ENCODE data around the gene FAM53A. TPM values are rescaled to one million over a fixed set of nuclear protein-coding genes. Genes with fewer than 3 reads are reported as not detected.

The FAM53A gene
- total RNA-seq, 3 donors from 2014 or later (not counting 1 experiment from before 2014, with no cell fraction given): 1.9 to 2.9 (median 2.3) TPM

DNA sequence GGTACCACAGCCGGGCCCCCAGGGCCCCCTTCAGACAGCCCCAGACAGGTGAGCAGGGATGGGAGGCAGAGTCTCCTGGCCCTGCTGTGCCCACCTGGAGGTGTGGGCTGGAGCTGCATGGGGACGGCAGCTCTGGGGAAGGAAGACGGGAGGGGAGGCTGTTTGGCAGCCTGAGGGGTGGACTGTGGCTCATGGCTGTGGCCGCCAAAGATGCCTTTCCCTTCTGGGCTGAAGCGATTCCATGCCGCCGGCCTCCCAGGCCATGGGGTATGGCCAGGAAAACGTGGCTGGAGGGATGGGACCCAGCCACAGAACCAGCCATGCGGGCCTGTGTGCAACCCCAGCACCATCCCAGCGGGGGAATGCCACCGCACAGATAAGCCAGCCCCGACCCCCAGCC, 65.7 kb downstream of the FAM53A start:
- peaks cover 0 to 5% of the 10 kb centered on the region in 2 donors for H3K9me3 Mint-ChIP-seq
- 91% methylated on average over 12 of the region's 12 CpGs for WGBS (ENCODE audit: insufficient coverage)
- ATAC-seq: no peak

DNA sequence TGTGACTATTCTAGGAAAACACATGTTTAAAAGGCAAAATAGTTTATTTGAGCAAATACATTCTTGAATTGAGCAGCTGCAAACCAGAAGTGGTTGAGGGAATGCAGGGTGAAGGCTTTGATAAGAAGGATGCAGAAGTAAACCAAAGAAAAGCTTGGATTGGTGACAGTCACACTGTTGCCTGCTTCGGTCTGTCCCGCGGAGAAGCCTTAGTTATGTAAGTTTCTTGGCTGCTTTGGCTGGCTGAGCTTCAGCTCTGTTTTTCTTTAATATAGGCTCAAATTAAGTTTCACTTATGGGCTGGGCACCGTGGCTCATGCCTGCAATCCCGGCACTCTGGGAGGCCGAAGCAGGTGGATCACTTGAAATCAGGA, 67.6 kb downstream of the FAM53A start:
- Mint-ChIP-seq H3K4me3 (no peak overlapping the region), H3K27me3 (ENCODE audit: low read depth in 2 of 2) (no peaks in the 10 kb centered on the region), H3K27ac (no peak overlapping the region), H3K36me3 (no peaks in the 10 kb centered on the region), H3K9me3 (peaks cover 0 to 5% of the 10 kb centered on the region in 2 donors), H3K4me1 (peaks cover 8 to 9% of the 10 kb centered on the region in 2 donors)
- WGBS (ENCODE audit: insufficient coverage): 87% methylated on average over 6 of the region's 6 CpGs
- Histone ChIP-seq H3K36me3 (ENCODE audit: control insufficient read depth, insufficient read depth, low read length) (no peaks in the 10 kb centered on the region), H3K4me1 (ENCODE audit: control insufficient read depth, insufficient read depth, low read length) (no peaks in the 10 kb centered on the region), H3K27ac (ENCODE audit: low read length) (no peak overlapping the region), H3K9me3 (ENCODE audit: control insufficient read depth, insufficient read depth, low read length) (no peaks in the 10 kb centered on the region), H3K27me3 (ENCODE audit: control insufficient read depth, insufficient read depth, low read length) (no peaks in the 10 kb centered on the region), H3K4me3 (ENCODE audit: low read length) (no peak overlapping the region)
- DNase-seq: no peak
- intact Hi-C loops (cut with micrococcal nuclease): no loop called here
- TF ChIP-seq, protein P1, sequence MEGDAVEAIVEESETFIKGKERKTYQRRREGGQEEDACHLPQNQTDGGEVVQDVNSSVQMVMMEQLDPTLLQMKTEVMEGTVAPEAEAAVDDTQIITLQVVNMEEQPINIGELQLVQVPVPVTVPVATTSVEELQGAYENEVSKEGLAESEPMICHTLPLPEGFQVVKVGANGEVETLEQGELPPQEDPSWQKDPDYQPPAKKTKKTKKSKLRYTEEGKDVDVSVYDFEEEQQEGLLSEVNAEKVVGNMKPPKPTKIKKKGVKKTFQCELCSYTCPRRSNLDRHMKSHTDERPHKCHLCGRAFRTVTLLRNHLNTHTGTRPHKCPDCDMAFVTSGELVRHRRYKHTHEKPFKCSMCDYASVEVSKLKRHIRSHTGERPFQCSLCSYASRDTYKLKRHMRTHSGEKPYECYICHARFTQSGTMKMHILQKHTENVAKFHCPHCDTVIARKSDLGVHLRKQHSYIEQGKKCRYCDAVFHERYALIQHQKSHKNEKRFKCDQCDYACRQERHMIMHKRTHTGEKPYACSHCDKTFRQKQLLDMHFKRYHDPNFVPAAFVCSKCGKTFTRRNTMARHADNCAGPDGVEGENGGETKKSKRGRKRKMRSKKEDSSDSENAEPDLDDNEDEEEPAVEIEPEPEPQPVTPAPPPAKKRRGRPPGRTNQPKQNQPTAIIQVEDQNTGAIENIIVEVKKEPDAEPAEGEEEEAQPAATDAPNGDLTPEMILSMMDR (IDR thresholded peaks at IDR 0.05): no peak
- ATAC-seq: no peak

More for the DNA sequence above, 65.7 kb downstream of the FAM53A start:
- Mint-ChIP-seq H3K27ac (no peak overlapping the region), H3K4me3 (no peak overlapping the region), H3K4me1 (peaks cover 8 to 9% of the 10 kb centered on the region in 2 donors), H3K36me3 (no peaks in the 10 kb centered on the region), H3K27me3 (ENCODE audit: low read depth in 2 of 2) (no peaks in the 10 kb centered on the region)
- TF ChIP-seq, protein P1 (IDR thresholded peaks at IDR 0.05): no peak
- DNase-seq: no peak
- Histone ChIP-seq H3K4me3 (ENCODE audit: low read length) (no peak overlapping the region), H3K4me1 (ENCODE audit: control insufficient read depth, insufficient read depth, low read length) (no peaks in the 10 kb centered on the region), H3K9me3 (ENCODE audit: control insufficient read depth, insufficient read depth, low read length) (no peaks in the 10 kb centered on the region), H3K27ac (ENCODE audit: low read length) (no peak overlapping the region), H3K27me3 (ENCODE audit: control insufficient read depth, insufficient read depth, low read length) (no peaks in the 10 kb centered on the region), H3K36me3 (ENCODE audit: control insufficient read depth, insufficient read depth, low read length) (no peaks in the 10 kb centered on the region)
- intact Hi-C loops (cut with micrococcal nuclease): no loop called here

DNA sequence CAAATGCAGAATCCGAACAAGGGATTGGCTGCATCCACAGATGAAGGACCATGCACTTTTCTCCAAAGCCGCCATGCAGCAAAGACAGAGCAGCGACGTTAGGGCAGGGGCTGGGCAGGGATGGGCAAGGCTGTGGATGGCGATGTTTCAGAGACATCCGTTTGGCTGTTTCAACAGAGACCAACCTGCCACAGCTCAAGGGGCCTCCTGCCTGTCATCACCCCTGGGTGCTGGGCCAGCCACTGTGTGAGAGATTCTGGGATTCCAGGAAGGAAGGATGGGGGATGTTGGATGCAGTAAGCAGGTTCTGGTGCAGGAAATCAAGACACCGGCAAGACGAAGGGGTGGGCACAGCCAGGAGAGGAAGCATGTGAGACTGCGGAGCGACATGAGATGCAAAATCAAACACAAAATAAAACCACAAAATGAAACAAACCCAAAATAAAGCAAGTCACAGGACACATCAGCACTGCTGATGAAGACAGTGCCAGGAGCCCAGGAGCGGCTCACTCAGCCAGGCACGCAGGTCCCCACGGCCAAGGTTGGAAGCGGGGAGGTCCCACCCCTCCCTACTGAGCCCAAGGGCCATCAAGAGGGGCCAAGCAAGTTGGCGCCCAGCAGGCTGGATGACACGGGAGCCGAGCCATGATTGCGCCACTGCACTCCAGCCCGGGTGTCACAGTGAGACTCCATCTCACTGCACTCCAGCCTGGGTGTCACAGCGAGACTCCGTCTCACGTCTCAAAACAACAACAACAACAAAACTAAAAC, 68.1 kb downstream of the FAM53A start:
- H3K9me3 Mint-ChIP-seq: peaks cover 0 to 5% of the 10 kb centered on the region in 2 donors
- no peak overlapping the region for H3K27ac Mint-ChIP-seq
- no peak overlapping the region for H3K4me3 Mint-ChIP-seq
- Histone ChIP-seq H3K4me1 (ENCODE audit: control insufficient read depth, insufficient read depth, low read length) (no peaks in the 10 kb centered on the region), H3K27me3 (ENCODE audit: control insufficient read depth, insufficient read depth, low read length) (no peaks in the 10 kb centered on the region), H3K36me3 (ENCODE audit: control insufficient read depth, insufficient read depth, low read length) (no peaks in the 10 kb centered on the region), H3K27ac (ENCODE audit: low read length) (no peak overlapping the region), H3K9me3 (ENCODE audit: control insufficient read depth, insufficient read depth, low read length) (no peaks in the 10 kb centered on the region), H3K4me3 (ENCODE audit: low read length) (no peak overlapping the region)
- H3K4me1 Mint-ChIP-seq: peaks cover 8 to 9% of the 10 kb centered on the region in 2 donors
- ATAC-seq (no peak), DNase-seq (peak in 1 of 2 donors; percentile 33)
- TF ChIP-seq, protein P1 (IDR thresholded peaks at IDR 0.05): no peak
- no peaks in the 10 kb centered on the region for H3K36me3 Mint-ChIP-seq
- WGBS (ENCODE audit: insufficient coverage): 76% methylated on average over 22 of the region's 22 CpGs
- intact Hi-C loops (cut with micrococcal nuclease): no loop called here
- no peaks in the 10 kb centered on the region for H3K27me3 Mint-ChIP-seq (ENCODE audit: low read depth in 2 of 2)

Measured in natural killer cell (primary cell).